Activated naive CD8-positive, alpha-beta T cell treated with anti-CD3 and anti-CD28 coated beads for 36 hours (primary cell): ENCODE data around the gene NEMF. TPM values are rescaled to one million over a fixed set of nuclear protein-coding genes. Genes with fewer than 3 reads are reported as not detected.
"Not testable (repeated sequence)": the region's sequence is repeated elsewhere in the genome, so short reads cannot be mapped to it uniquely, and the experiment has no call there.

Experiments used
- DNase-seq: peaks from one replicate; pipeline ENCODE4 v3.0.0; 2021
- H3K27ac Mint-ChIP-seq: one replicate; pipeline ENCODE4 v1.8.0; 2022; ENCODE audit warnings: mild to moderate bottlenecking, moderate library complexity, mixed read lengths
- H3K27me3 Mint-ChIP-seq: one replicate; pipeline ENCODE4 v1.8.0; 2022; ENCODE audit warnings: mild to moderate bottlenecking, mixed read lengths
- H3K36me3 Mint-ChIP-seq: one replicate; pipeline ENCODE4 v1.8.0; 2021; ENCODE audit warnings: mild to moderate bottlenecking, mixed read lengths
- H3K4me1 Mint-ChIP-seq: one replicate; pipeline ENCODE4 v1.8.0; 2021; ENCODE audit warnings: mixed read lengths
- H3K4me3 Mint-ChIP-seq: one replicate; pipeline ENCODE4 v1.8.0; 2022; ENCODE audit warnings: mild to moderate bottlenecking, moderate library complexity, mixed read lengths
- H3K9me3 Mint-ChIP-seq: one replicate; pipeline ENCODE4 v1.8.0; 2022; ENCODE audit warnings: mixed read lengths
- total RNA-seq, 2 experiments: library from RNA; stranded (reverse); gene quantifications; one replicate each; pipeline ENCODE4 v1.2.3, GENCODE V29; 2021

Gene NEMF
- total RNA-seq, 2 experiments from 2014 or later = 53.7 to 64.6 TPM

- Mint-ChIP-seq H3K4me3 (no peak overlapping the region), H3K4me1 (peaks cover 5% of the 10 kb centered on the region), H3K36me3 (peaks cover 41% of the 10 kb centered on the region), H3K9me3 (no peaks in the 10 kb centered on the region), H3K27ac (peak overlapping the region; percentile 29), H3K27me3 (no peaks in the 10 kb centered on the region)
- no peak for DNase-seq
Observed at GRCh38 chr14:49792618-49793017, 60.0 kb downstream of the NEMF start.

- Mint-ChIP-seq H3K4me3 (no peak overlapping the region), H3K27me3 (no peaks in the 10 kb centered on the region), H3K27ac (no peak overlapping the region), H3K9me3 (no peaks in the 10 kb centered on the region), H3K4me1 (no peaks in the 10 kb centered on the region), H3K36me3 (peaks cover 15% of the 10 kb centered on the region)
- DNase-seq = no peak
Observed at GRCh38 chr14:49786315-49786714, 66.3 kb downstream of the NEMF start.

GRCh38 chr14:49783394-49784014, 69.1 kb downstream of the NEMF start:
- no peak overlapping the region for H3K27ac Mint-ChIP-seq
- DNase-seq = no peak
- H3K4me3 Mint-ChIP-seq = no peak overlapping the region
- H3K36me3 Mint-ChIP-seq = peaks cover 6% of the 10 kb centered on the region
- no peaks in the 10 kb centered on the region for H3K9me3 Mint-ChIP-seq
- no peaks in the 10 kb centered on the region for H3K4me1 Mint-ChIP-seq
- no peaks in the 10 kb centered on the region for H3K27me3 Mint-ChIP-seq

GRCh38 chr14:49781040-49781439, 71.5 kb downstream of the NEMF start:
- peak overlapping the region; percentile 4 for H3K27ac Mint-ChIP-seq
- not testable (repeated sequence) for H3K4me1 Mint-ChIP-seq, H3K4me3 Mint-ChIP-seq, H3K27me3 Mint-ChIP-seq, H3K36me3 Mint-ChIP-seq, DNase-seq, H3K9me3 Mint-ChIP-seq

- no peaks in the 10 kb centered on the region for H3K27me3 Mint-ChIP-seq
- H3K27ac Mint-ChIP-seq = no peak overlapping the region
- H3K4me1 Mint-ChIP-seq = peaks cover 4% of the 10 kb centered on the region
- H3K36me3 Mint-ChIP-seq = peaks cover 18% of the 10 kb centered on the region
- H3K9me3 Mint-ChIP-seq = no peaks in the 10 kb centered on the region
- no peak overlapping the region for H3K4me3 Mint-ChIP-seq
- no peak for DNase-seq
Observed at GRCh38 chr14:49778421-49778820, 74.2 kb downstream of the NEMF start.

GRCh38 chr14:49774106-49774505, 78.5 kb downstream of the NEMF start:
- Mint-ChIP-seq H3K9me3 (no peaks in the 10 kb centered on the region), H3K4me1 (peaks cover 24% of the 10 kb centered on the region), H3K4me3 (no peak overlapping the region), H3K27ac (no peak overlapping the region), H3K27me3 (no peaks in the 10 kb centered on the region), H3K36me3 (peaks cover 13% of the 10 kb centered on the region)
- DNase-seq = no peak

- not testable (repeated sequence) for H3K4me3 Mint-ChIP-seq, H3K27me3 Mint-ChIP-seq, DNase-seq, H3K27ac Mint-ChIP-seq, H3K9me3 Mint-ChIP-seq
- Mint-ChIP-seq H3K4me1 (peaks cover 37% of the 10 kb centered on the region), H3K36me3 (peaks cover 15% of the 10 kb centered on the region)
Observed at GRCh38 chr14:49771691-49772090, 80.9 kb downstream of the NEMF start.

- no peak overlapping the region for H3K27ac Mint-ChIP-seq
- DNase-seq = no peak
- no peaks in the 10 kb centered on the region for H3K27me3 Mint-ChIP-seq
- peaks cover 10% of the 10 kb centered on the region for H3K36me3 Mint-ChIP-seq
- peak overlapping the region; percentile 96 for H3K4me3 Mint-ChIP-seq
- peaks cover 37% of the 10 kb centered on the region for H3K4me1 Mint-ChIP-seq
- H3K9me3 Mint-ChIP-seq = no peaks in the 10 kb centered on the region
Observed at GRCh38 chr14:49770212-49770817, 82.3 kb downstream of the NEMF start.

GRCh38 chr14:49769581-49770211, 82.9 kb downstream of the NEMF start:
- Mint-ChIP-seq H3K27me3 (no peaks in the 10 kb centered on the region), H3K27ac (peak overlapping the region; percentile 98), H3K4me3 (peak overlapping the region; percentile 96)

GRCh38 chr14:49769171-49769570, 83.4 kb downstream of the NEMF start:
- Mint-ChIP-seq H3K4me3 (peak overlapping the region; percentile 96), H3K4me1 (peaks cover 34% of the 10 kb centered on the region), H3K27me3 (no peaks in the 10 kb centered on the region), H3K27ac (peak overlapping the region; percentile 98), H3K36me3 (peaks cover 2% of the 10 kb centered on the region), H3K9me3 (no peaks in the 10 kb centered on the region)
- DNase-seq = no peak

More at GRCh38 chr14:49769581-49770211, 82.9 kb downstream of the NEMF start:
- DNase-seq = no peak
- H3K9me3 Mint-ChIP-seq = no peaks in the 10 kb centered on the region
- H3K36me3 Mint-ChIP-seq = peaks cover 5% of the 10 kb centered on the region
- peaks cover 34% of the 10 kb centered on the region for H3K4me1 Mint-ChIP-seq

GRCh38 chr14:49768301-49769121, 84.1 kb downstream of the NEMF start:
- DNase-seq = peak; percentile 79
- Mint-ChIP-seq H3K27me3 (no peaks in the 10 kb centered on the region), H3K4me1 (peaks cover 34% of the 10 kb centered on the region), H3K4me3 (peak overlapping the region; percentile 96), H3K9me3 (no peaks in the 10 kb centered on the region), H3K36me3 (peaks cover 2% of the 10 kb centered on the region), H3K27ac (peak overlapping the region; percentile 98)

- Mint-ChIP-seq H3K36me3 (peaks cover 2% of the 10 kb centered on the region), H3K9me3 (no peaks in the 10 kb centered on the region), H3K27me3 (no peaks in the 10 kb centered on the region), H3K4me1 (peaks cover 34% of the 10 kb centered on the region), H3K4me3 (peak within 1 kb of the TSS; percentile 96), H3K27ac (peak within 1 kb of the TSS; percentile 99)
- DNase-seq = peak; percentile 93
Observed at GRCh38 chr14:49767571-49768300, 84.9 kb downstream of the NEMF start, which contains the start of gene KLHDC2. Gene KLHDC2 (plus strand): TSS chr14:49768153. CDS start chr14:49768469, 316 bp downstream.

GRCh38 chr14:49767270-49767570, 85.4 kb downstream of the NEMF start:
- peaks cover 32% of the 10 kb centered on the region for H3K4me1 Mint-ChIP-seq
- H3K9me3 Mint-ChIP-seq = no peaks in the 10 kb centered on the region
- peaks cover 2% of the 10 kb centered on the region for H3K36me3 Mint-ChIP-seq
- peak overlapping the region; percentile 99 for H3K27ac Mint-ChIP-seq
- no peaks in the 10 kb centered on the region for H3K27me3 Mint-ChIP-seq
- peak overlapping the region; percentile 91 for H3K4me3 Mint-ChIP-seq
- DNase-seq = no peak

GRCh38 chr14:49766839-49767238, 85.7 kb downstream of the NEMF start:
- peaks cover 2% of the 10 kb centered on the region for H3K36me3 Mint-ChIP-seq
- H3K4me3 Mint-ChIP-seq = peak overlapping the region; percentile 91
- H3K9me3 Mint-ChIP-seq = no peaks in the 10 kb centered on the region
- DNase-seq = no peak
- peak overlapping the region; percentile 99 for H3K27ac Mint-ChIP-seq
- peaks cover 32% of the 10 kb centered on the region for H3K4me1 Mint-ChIP-seq
- no peaks in the 10 kb centered on the region for H3K27me3 Mint-ChIP-seq
